ENCODE measurements around the gene CPSF6.

The CPSF6 gene

DNA sequence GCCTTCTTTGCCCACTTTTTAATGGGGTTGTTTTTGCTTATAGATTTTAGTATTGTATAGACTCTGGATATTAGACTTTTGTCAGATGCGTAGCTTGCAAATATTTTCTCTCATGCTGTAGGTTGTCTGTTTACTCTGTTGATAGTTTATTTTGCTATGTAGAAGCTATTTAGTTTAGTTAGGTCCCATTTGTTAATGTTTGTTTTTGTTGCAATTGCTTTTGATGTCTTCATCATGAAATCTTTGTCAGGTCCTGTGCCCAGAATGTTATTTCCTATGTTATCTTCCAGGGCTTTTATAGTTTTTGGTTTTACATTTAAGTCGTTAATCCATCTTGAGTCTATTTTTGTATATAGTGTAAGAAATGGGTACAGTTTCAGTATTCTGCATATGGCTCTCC lies 78.9 kb downstream of the CPSF6 start:
- no peak overlapping the region for H3K4me3 ChIP-seq (replicated peaks; ENCODE audit: low read depth, low read length)
- TF ChIP-seq, protein P1, sequence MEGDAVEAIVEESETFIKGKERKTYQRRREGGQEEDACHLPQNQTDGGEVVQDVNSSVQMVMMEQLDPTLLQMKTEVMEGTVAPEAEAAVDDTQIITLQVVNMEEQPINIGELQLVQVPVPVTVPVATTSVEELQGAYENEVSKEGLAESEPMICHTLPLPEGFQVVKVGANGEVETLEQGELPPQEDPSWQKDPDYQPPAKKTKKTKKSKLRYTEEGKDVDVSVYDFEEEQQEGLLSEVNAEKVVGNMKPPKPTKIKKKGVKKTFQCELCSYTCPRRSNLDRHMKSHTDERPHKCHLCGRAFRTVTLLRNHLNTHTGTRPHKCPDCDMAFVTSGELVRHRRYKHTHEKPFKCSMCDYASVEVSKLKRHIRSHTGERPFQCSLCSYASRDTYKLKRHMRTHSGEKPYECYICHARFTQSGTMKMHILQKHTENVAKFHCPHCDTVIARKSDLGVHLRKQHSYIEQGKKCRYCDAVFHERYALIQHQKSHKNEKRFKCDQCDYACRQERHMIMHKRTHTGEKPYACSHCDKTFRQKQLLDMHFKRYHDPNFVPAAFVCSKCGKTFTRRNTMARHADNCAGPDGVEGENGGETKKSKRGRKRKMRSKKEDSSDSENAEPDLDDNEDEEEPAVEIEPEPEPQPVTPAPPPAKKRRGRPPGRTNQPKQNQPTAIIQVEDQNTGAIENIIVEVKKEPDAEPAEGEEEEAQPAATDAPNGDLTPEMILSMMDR (IDR thresholded peaks at IDR 0.05; ENCODE audit: low read depth, low read length, missing control alignments), result no peak

DNA sequence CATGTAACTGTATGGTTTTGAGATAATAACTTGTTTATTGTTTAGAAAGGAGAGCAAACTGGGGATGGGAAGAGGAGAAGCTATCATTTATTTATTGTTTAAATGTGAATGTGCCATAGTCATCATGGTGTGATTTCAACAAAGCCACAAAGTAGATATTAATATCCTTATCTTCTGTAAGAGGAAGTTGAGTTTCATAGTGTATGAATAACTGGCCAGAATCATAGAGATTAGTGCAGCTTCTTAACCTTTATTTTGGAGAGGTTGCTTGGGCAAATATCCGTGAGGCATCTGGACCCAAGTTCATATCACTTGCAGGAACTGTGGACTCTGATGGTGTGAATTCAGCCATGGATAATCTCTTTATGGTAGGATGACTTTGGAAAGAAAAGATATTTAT lies 82.0 kb downstream of the CPSF6 start:
- DNase-seq (ENCODE audit: extremely low read depth, low read depth), result no peak
- TF ChIP-seq, protein P1 (IDR thresholded peaks at IDR 0.05; ENCODE audit: low read depth, low read length, missing control alignments), result no peak
- no peak overlapping the region for H3K4me3 ChIP-seq (replicated peaks; ENCODE audit: low read depth, low read length)

More for the DNA sequence above, 78.9 kb downstream of the CPSF6 start:
- DNase-seq (ENCODE audit: extremely low read depth, low read depth), result no peak
